ENCODE measurements around the gene AGFG2.

GRCh38 chr7:100540073-100540723, 1.2 kb downstream of the AGFG2 start:
- TF ChIP-seq CTCF (conservative IDR thresholded peaks at IDR 0.05) (no peak), EZH2 (IDR thresholded peaks at IDR 0.05; ENCODE audit: low read depth) (no peak)
